NCI-H226 (cell line): ENCODE data around the gene HK2.
"Not testable (repeated sequence)": the region's sequence is repeated elsewhere in the genome, so short reads cannot be mapped to it uniquely, and the experiment has no call there.

Experiments
- DNase-seq: peaks from one replicate; pipeline ENCODE4 v3.0.0-alpha.2; 2015

The HK2 gene

GRCh38 chr2:74833418-74834233 lies at the start of gene HK2:
Gene HK2, plus strand, starts transcription at chr2:74834127. Its CDS starts 454 bp downstream, at chr2:74834581.
- peak; percentile 90 for DNase-seq

GRCh38 chr2:74789271-74789670 lies 44.7 kb upstream of the HK2 start:
- DNase-seq: no peak

GRCh38 chr2:74792282-74792681 lies 41.6 kb upstream of the HK2 start:
- no peak for DNase-seq

DNA sequence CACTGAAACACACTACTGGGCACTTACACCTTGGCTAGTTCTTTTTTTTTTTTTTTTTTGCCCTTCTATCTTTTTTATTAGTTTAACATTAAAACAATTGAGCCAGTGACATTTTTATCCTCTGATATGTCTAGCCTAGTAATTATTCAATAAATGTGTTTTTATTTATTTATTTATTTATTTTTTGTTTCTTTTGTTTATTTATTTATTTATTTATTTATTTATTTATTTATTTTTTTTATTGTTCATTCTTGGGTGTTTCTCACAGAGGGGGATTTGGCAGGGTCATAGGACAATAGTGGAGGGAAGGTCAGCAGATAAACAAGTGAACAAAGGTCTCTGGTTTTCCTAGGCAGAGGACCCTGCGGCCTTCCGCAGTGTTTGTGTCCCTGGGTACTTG lies 39.0 kb upstream of the HK2 start:
- not testable (repeated sequence) for DNase-seq

- DNase-seq: no peak
Observed at GRCh38 chr2:74806355-74806839, 27.5 kb upstream of the HK2 start.

GRCh38 chr2:74806920-74807319 lies 27.0 kb upstream of the HK2 start:
- DNase-seq: no peak

DNA sequence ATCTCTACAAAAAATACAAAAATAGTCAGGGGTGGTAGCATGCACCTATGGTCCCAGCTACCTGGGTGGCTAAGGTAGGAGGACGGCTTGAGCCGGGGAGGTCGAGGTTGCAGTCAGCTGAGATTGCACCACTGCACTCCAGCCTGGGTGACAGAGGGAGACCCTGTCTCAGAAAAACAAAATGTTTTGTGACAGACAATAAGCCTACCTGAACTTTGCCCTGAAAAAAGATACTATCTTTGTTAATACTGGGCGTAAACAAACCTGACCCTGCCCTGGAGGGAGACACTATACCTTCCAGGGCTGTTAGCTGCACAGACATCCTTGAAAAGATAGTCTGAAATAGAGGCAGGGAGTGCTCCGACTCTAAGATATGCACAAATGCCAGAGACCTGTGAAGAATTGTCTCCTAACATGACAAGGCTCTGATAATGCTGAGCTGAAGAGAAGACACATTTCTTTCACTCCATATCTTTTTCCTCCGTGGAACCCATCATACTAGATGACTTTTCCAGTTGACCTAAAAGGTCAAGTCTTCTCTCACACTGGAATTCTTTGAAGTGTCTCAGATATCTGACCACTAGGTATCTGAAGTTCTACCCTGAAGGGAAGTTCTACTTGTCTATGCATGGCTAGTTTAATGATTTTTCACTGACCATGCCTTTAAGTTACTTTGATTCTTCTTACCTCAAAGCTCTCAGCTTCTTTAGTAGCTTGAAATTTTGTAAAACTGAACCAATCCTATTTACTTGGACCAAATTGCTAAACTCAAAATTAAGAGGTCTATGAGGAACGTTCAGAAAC lies 20.9 kb upstream of the HK2 start:
- no peak for DNase-seq

GRCh38 chr2:74814102-74814501 lies 19.8 kb upstream of the HK2 start:
- DNase-seq: no peak

DNA sequence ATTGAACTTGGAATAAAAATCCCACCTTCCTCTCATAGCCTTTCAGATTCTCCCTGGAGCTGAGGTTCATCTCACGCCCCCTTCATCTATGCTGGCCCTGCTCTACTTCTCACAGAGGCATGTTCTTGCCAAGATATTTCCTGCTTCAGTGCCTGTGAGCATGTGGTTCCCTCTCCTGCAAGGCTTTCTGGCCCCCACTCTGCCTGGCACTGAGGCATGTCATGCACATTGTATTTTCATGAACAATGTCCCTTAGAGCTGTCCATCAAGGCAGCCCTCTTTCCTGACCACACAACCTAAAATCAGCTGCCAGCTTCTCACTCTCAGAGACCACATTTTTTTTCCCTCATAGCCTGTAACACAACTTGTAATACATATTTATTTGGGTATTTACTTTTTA lies 18.0 kb upstream of the HK2 start:
- no peak for DNase-seq

DNA sequence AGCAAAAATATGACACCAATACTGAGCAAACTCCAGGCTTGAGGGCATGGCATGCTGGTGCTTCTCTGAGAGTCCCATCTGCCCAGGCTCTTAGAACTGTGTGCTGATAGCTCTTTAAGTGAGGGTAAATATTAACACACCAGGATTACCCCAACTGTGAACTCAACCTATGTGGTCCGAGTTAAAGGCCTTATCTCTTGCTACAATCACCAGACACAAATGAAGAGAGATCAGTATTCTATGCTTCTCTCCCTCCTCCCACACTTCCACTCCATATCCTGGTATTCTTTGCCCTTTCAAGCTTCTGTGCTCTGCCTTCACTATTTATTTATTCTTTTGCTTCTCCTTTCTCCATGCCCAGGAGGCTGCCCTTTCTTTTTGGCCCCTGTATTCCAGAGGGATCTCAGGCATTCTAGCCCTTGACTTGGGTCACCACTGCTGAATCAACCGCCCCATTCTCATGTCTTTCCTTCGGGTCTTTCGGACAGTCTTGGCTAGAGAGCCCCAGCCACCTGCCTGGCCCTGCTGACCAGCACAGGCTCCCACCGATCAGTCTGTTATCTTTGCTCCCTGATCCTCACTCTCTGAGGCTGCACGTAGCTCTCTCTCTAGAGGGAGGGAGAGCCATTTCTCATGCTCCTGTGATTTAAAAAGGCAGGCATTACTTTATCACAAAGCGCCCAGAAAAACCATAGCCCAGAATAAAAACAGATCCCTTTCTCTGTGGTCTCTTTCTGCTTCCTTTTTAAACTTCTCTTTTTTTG lies 17.2 kb upstream of the HK2 start:
- DNase-seq: no peak

DNA sequence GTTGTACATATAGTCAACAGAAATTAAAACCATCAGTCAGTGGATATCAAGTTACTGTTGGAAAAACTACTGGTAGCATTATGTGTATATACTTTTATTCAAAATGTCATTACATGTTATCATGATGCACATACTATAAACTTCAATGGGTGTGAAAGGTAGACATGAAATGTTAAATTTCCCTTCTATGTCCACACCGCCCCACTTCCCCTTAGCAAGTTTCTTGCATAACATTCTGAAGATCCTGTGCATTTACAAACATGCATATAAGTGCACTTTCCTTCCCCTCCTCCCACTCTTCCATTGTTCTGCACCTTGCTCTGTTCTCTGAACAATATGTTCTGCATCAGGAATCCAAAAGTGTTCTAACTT lies 16.6 kb upstream of the HK2 start:
- no peak for DNase-seq

GRCh38 chr2:74819702-74820101 lies 14.2 kb upstream of the HK2 start:
- DNase-seq: no peak

- DNase-seq: no peak
Observed at GRCh38 chr2:74821177-74822126, 12.5 kb upstream of the HK2 start.

DNA sequence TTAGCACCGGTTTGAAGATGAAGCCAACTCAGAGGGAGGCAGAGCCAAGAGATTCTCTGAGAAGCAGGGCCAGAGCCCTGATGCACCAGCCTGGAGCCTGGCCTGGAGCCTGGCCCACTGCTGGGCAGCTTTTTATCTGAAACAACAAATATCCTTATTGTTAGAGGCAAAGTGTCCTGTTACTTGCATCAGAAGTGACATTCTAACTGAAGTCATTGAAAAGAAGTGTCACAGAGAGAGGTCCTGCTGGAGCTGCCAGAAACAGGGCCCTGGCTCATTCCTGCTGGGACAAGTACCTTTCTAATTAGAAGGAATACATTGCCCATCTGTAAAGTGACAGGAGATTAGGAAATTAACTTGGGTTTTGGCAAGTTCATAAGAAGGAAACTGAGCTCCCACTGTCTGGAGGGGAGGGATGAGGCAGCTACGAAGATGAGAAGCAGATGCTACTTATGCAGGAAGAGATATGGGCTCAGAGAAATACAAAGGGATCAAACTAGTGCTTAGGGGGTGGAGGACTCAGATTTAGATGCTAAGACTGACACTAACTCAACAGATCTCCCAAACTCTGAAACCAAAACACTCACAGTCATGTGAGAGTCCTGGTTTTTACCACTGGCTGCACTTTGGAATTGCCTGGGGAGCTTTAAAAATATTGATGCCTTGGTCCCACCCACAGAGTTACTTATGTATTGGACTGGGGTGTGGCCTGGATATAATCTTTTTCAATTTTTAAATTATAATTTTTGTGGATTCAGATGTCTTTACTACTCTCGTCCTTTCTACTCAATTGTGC lies 11.0 kb upstream of the HK2 start:
- no peak for DNase-seq

DNA sequence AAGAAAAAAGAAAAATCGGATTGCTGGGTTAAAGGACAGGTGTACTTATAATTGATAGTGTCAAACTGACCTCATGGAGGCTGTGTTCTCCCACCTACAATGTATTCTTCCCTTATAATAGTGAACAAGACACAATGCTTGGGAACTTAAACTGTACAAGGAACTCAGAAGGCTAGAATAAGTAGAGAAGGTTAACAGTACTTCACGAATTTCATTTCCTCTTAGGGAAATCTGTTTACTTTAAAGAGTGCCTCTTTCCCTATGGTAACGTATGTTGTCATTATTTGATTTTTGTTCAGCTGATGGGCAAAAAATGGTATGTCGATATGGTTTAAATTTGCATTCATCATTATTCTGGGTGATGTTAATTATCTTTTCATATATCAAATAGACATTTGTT lies 9.2 kb upstream of the HK2 start:
- no peak for DNase-seq

DNA sequence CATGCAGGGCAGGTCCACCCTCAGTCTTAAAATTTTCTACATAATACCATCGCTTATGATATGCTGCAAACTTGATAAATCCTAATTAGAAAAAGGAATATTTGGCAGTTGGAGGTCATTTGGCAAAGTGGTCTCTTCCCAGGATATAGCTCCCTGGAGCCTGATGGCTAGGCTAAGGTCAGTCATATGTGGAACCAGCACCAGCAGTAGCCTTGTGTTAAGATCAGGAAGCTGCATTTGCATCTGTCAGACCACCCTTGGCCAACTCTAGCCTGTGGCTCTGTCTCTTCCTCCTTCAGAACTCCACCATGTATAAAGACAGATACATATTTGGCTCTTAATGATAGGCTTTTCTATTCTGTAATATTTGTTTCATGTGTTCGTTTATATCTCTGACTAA lies 5.4 kb upstream of the HK2 start:
- DNase-seq: no peak

- no peak for DNase-seq
Observed at GRCh38 chr2:74831693-74832530, 2.0 kb upstream of the HK2 start.

- DNase-seq: not testable (repeated sequence)
Observed at GRCh38 chr2:74834234-74834791, 386 bp downstream of the HK2 start.

GRCh38 chr2:74834792-74835755 lies 1.1 kb downstream of the HK2 start:
- DNase-seq: peak; percentile 68
